ENCODE measurements around the gene PLSCR3. TPM values are rescaled to one million over a fixed set of nuclear protein-coding genes. Genes with fewer than 3 reads are reported as not detected.

PLSCR3 gene
- total RNA-seq, 2 experiments from 2014 or later: 66.3 to 70.3 TPM

GRCh38 chr17:7423679-7424078 lies 29.4 kb upstream of the PLSCR3 start:
- CTCF ChIA-PET: interaction anchor here (0.7 kb wide), 1 partner anchor 16 kb away, joined by 3 read pairs; no protein-coding TSS in a partner anchor
- POLR2A ChIA-PET: no interaction called here
- no peaks in the 10 kb centered on the region for H3K9me3 Mint-ChIP-seq

GRCh38 chr17:7421186-7421585 lies 26.9 kb upstream of the PLSCR3 start:
- H3K4me1 ChIP-seq (ENCODE audit: insufficient read depth, low read length): no peaks in the 10 kb centered on the region
- no peaks in the 10 kb centered on the region for H3K36me3 ChIP-seq (ENCODE audit: insufficient read depth, low read length)
- Mint-ChIP-seq H3K9me3 (no peaks in the 10 kb centered on the region), H3K27ac (no peak overlapping the region), H3K4me3 (no peak overlapping the region), H3K27me3 (no peaks in the 10 kb centered on the region), H3K4me1 (ENCODE audit: low read depth) (no peaks in the 10 kb centered on the region), H3K36me3 (ENCODE audit: low read depth) (no peaks in the 10 kb centered on the region)
- no peaks in the 10 kb centered on the region for H3K27me3 ChIP-seq (ENCODE audit: control insufficient read depth in 1 of 2, insufficient read depth in 2 of 2, low read length in 2 of 2)
- intact Hi-C loops (cut with DNase I, micrococcal nuclease): no loop called here
- H3K27ac ChIP-seq (ENCODE audit: low read depth in 1 of 2, low read length in 2 of 2): no peak overlapping the region
- ChIA-PET CTCF (no interaction called here), POLR2A (interaction anchor here (1.1 kb wide), 1 partner anchor 37 kb away, joined by 3 read pairs; no protein-coding TSS in a partner anchor)
- no peak overlapping the region for H3K4me3 ChIP-seq (ENCODE audit: low read length)
- peaks cover 0 to 3% of the 10 kb centered on the region in 2 experiments for H3K9me3 ChIP-seq (ENCODE audit: control insufficient read depth in 1 of 2, insufficient read depth in 1 of 2, low read length in 2 of 2)
- TF ChIP-seq CTCF (IDR thresholded peaks at IDR 0.05): no peak
- DNase-seq: no peak
- no peak for ATAC-seq (ENCODE audit: poor library complexity)

More at GRCh38 chr17:7423679-7424078, 29.4 kb upstream of the PLSCR3 start:
- Mint-ChIP-seq H3K4me1 (ENCODE audit: low read depth) (no peaks in the 10 kb centered on the region), H3K36me3 (ENCODE audit: low read depth) (no peaks in the 10 kb centered on the region), H3K27me3 (no peaks in the 10 kb centered on the region), H3K27ac (no peak overlapping the region), H3K4me3 (no peak overlapping the region)
- TF ChIP-seq CTCF (IDR thresholded peaks at IDR 0.05): no peak
- DNase-seq (no peak), ATAC-seq (ENCODE audit: poor library complexity) (no peak)
- intact Hi-C loops (cut with DNase I, micrococcal nuclease): no loop called here
- Histone ChIP-seq H3K9me3 (ENCODE audit: control insufficient read depth in 1 of 2, insufficient read depth in 1 of 2, low read length in 2 of 2) (peaks cover 0 to 3% of the 10 kb centered on the region in 2 experiments), H3K36me3 (ENCODE audit: insufficient read depth, low read length) (no peaks in the 10 kb centered on the region), H3K27ac (ENCODE audit: low read depth in 1 of 2, low read length in 2 of 2) (no peak overlapping the region), H3K4me1 (ENCODE audit: insufficient read depth, low read length) (no peaks in the 10 kb centered on the region), H3K4me3 (ENCODE audit: low read length) (no peak overlapping the region), H3K27me3 (ENCODE audit: control insufficient read depth in 1 of 2, insufficient read depth in 2 of 2, low read length in 2 of 2) (no peaks in the 10 kb centered on the region)

- H3K27ac Mint-ChIP-seq: no peak within 1 kb of the TSS
- intact Hi-C loops (cut with DNase I, micrococcal nuclease): loop anchor here in 1 of 2 experiments (5.0 kb wide), 1 partner anchor 63 kb away; the partner anchor contains the start of gene TMEM95
- no peak within 1 kb of the TSS for H3K4me3 Mint-ChIP-seq
These were observed 25.7 kb upstream of the PLSCR3 start, which contains the start of gene SPEM1 for GRCh38 chr17:7419819-7420610. Gene SPEM1 (plus strand): TSS chr17:7420324. CDS start chr17:7420385, 61 bp downstream.

More at GRCh38 chr17:7419819-7420610, 25.7 kb upstream of the PLSCR3 start, which contains the start of gene SPEM1:
- ChIA-PET POLR2A (interaction anchor here (0.6 to 1.1 kb wide), 3 partner anchors 20 to 203 kb away, joined by 3 to 4 read pairs (median 3); no protein-coding TSS in a partner anchor), CTCF (no interaction called here)
- H3K9me3 ChIP-seq (ENCODE audit: control insufficient read depth in 1 of 2, insufficient read depth in 1 of 2, low read length in 2 of 2): peaks cover 0 to 3% of the 10 kb centered on the region in 2 experiments
- DNase-seq: no peak
- no peak for ATAC-seq (ENCODE audit: poor library complexity)
- H3K36me3 Mint-ChIP-seq (ENCODE audit: low read depth): no peaks in the 10 kb centered on the region
- no peaks in the 10 kb centered on the region for H3K4me1 ChIP-seq (ENCODE audit: insufficient read depth, low read length)
- H3K9me3 Mint-ChIP-seq: no peaks in the 10 kb centered on the region
- H3K36me3 ChIP-seq (ENCODE audit: insufficient read depth, low read length): no peaks in the 10 kb centered on the region
- H3K4me1 Mint-ChIP-seq (ENCODE audit: low read depth): no peaks in the 10 kb centered on the region
- H3K4me3 ChIP-seq (ENCODE audit: low read length): no peak within 1 kb of the TSS
- no peak for TF ChIP-seq CTCF (IDR thresholded peaks at IDR 0.05)
- no peaks in the 10 kb centered on the region for H3K27me3 Mint-ChIP-seq
- no peak within 1 kb of the TSS for H3K27ac ChIP-seq (ENCODE audit: low read depth in 1 of 2, low read length in 2 of 2)
- H3K27me3 ChIP-seq (ENCODE audit: control insufficient read depth in 1 of 2, insufficient read depth in 2 of 2, low read length in 2 of 2): no peaks in the 10 kb centered on the region

Measured in CD4-positive, alpha-beta T cell (primary cell).